Endothelial cell of umbilical vein (primary cell): ENCODE data around the gene PXYLP1. TPM values are rescaled to one million over a fixed set of nuclear protein-coding genes. Genes with fewer than 3 reads are reported as not detected.

Experiments used
- BruUV-seq: library from RNA; stranded (reverse); fragments of 400-500 nt; replicated peaks from 2 replicates; lab custom pipeline; 2021; lab: Mats Ljungman, UMichigan
- CTCF ChIA-PET: fragments of 300-600, 350-600 bp; sonication (Branson Sonifier 250); formaldehyde crosslinking; loops from one replicate; lab custom pipeline; 2021; ENCODE audit warnings: antibody characterized with exemption, inconsistent platforms; lab: Charles Lee
- POLR2A ChIA-PET: fragments of 300-600, 350-600 bp; sonication (Branson Sonifier 250); formaldehyde crosslinking; loops from one replicate; lab custom pipeline; 2021; ENCODE audit warnings: antibody characterized with exemption, inconsistent platforms; lab: Charles Lee
- DNase-seq: peaks from one replicate; pipeline ENCODE4 v3.0.0-alpha.2; 2011; ENCODE audit warnings: low read depth, low spot score
- FAIRE-seq: peaks from 2 replicates; lab custom pipeline; 2011; peaks lifted over from hg19 to GRCh38; lab: Jason Lieb, UNC
- H2AFZ ChIP-seq: 2 replicates; pipeline ENCODE4 v1.6.0; 2012; ENCODE audit warnings: low read depth, low read length, control low read depth, inconsistent platforms
- H3K27ac ChIP-seq: 2 replicates; pipeline ENCODE4 v1.5.1; 2011; ENCODE audit warnings: low read depth, mild to moderate bottlenecking, control low read depth, low read length, moderate library complexity; ENCODE audit not compliant: insufficient read depth
- H3K27me3 ChIP-seq, 2 experiments: 2 replicates each; pipeline versions ENCODE4 v1.6.0 to v1.6.1; 2011; ENCODE audit warnings: low read length in 2 of 2, mixed read lengths in 1 of 2; ENCODE audit not compliant: control insufficient read depth in 2 of 2, insufficient read depth in 2 of 2
- H3K36me3 ChIP-seq, 2 experiments: 2 replicates in 1 of 2; 3 replicates in 1 of 2; pipeline ENCODE4 v1.5.1; 2011; ENCODE audit warnings: low read length in 2 of 2, mild to moderate bottlenecking in 1 of 2, moderate library complexity in 1 of 2; ENCODE audit not compliant: control insufficient read depth in 2 of 2, insufficient read depth in 2 of 2; ENCODE audit errors: extremely low read depth in 1 of 2
- H3K4me1 ChIP-seq: 3 replicates; pipeline ENCODE4 v1.5.1; 2011; ENCODE audit warnings: mild to moderate bottlenecking, low read length; ENCODE audit not compliant: control insufficient read depth, insufficient read depth; ENCODE audit errors: extremely low read depth
- H3K4me2 ChIP-seq: 2 replicates; pipeline ENCODE4 v1.6.1; 2011; ENCODE audit warnings: low read length, control low read depth, mixed read lengths; ENCODE audit not compliant: insufficient read depth
- H3K4me3 ChIP-seq, 3 experiments: fragments of 200-600 bp in 1 of 3; sonication (generic), shearing (Covaris generic) in 1 of 3; replicated peaks in 1 of 3; 2 replicates each; pipeline ENCODE4 v1.5.1; 2011 to 2016; ENCODE audit warnings: control low read depth in 3 of 3, low read length in 3 of 3, mild to moderate bottlenecking in 2 of 3, inconsistent platforms in 1 of 3, low read depth in 1 of 3, moderate library complexity in 1 of 3; ENCODE audit not compliant: insufficient read depth in 1 of 3
- H3K79me2 ChIP-seq: 2 replicates; pipeline ENCODE4 v1.6.0; 2012; ENCODE audit warnings: low read length, inconsistent platforms; ENCODE audit not compliant: control insufficient read depth, insufficient read depth
- H3K9ac ChIP-seq: replicated peaks from 2 replicates; pipeline ENCODE3; 2011; ENCODE audit warnings: low read length, control low read depth; ENCODE audit not compliant: insufficient read depth; ENCODE audit errors: extremely low read depth
- H3K9me1 ChIP-seq: replicated peaks from 3 replicates; pipeline ENCODE4 v1.6.0; 2011; ENCODE audit warnings: mild to moderate bottlenecking, low read length; ENCODE audit not compliant: control insufficient read depth, insufficient read depth; ENCODE audit errors: extremely low read depth
- H3K9me3 ChIP-seq: replicated peaks from 2 replicates; pipeline ENCODE4 v1.5.1; 2012; ENCODE audit warnings: low read length, inconsistent platforms; ENCODE audit not compliant: control insufficient read depth, insufficient read depth
- H4K20me1 ChIP-seq: replicated peaks from 2 replicates; pipeline ENCODE3; 2011; ENCODE audit warnings: mild to moderate bottlenecking, low read length; ENCODE audit not compliant: control insufficient read depth, insufficient read depth; ENCODE audit errors: extremely low read depth
- CTCF ChIP-seq, 2 donors: IDR thresholded peaks; 1 replicate in 1 of 2; 2 replicates in 1 of 2; pipeline ENCODE4 v1.5.1; 2011; ENCODE audit warnings: low read length in 2 of 2, mild to moderate bottlenecking in 2 of 2, moderate library complexity in 2 of 2, control low read depth in 1 of 2, inconsistent platforms in 1 of 2, low read depth in 1 of 2; ENCODE audit not compliant: insufficient read depth in 1 of 2; ENCODE audit errors: extremely low read depth in 1 of 2
- EZH2 ChIP-seq: IDR thresholded peaks from 2 replicates; pipeline ENCODE4 v1.6.1; 2012; ENCODE audit warnings: borderline replicate concordance, low read depth, mild to moderate bottlenecking, moderate library complexity, low read length, inconsistent platforms; ENCODE audit not compliant: severe bottlenecking
- FOS ChIP-seq: IDR thresholded peaks from 2 replicates; pipeline ENCODE4 v1.6.1; 2011; ENCODE audit warnings: mild to moderate bottlenecking, low read length, moderate library complexity, borderline replicate concordance; ENCODE audit not compliant: insufficient read depth
- GATA2 ChIP-seq: IDR thresholded peaks from 2 replicates; pipeline ENCODE4 v1.7.0; 2011; ENCODE audit warnings: low read depth, mild to moderate bottlenecking, moderate library complexity, mixed read lengths, low read length; ENCODE audit not compliant: insufficient read length, insufficient read depth
- JUN ChIP-seq: IDR thresholded peaks from 2 replicates; pipeline ENCODE4 v1.6.1; 2011; ENCODE audit warnings: borderline replicate concordance, low read depth; ENCODE audit not compliant: insufficient read length, insufficient read depth
- MAX ChIP-seq: IDR thresholded peaks from 2 replicates; pipeline ENCODE4 v1.6.1; 2011; ENCODE audit not compliant: insufficient read depth, insufficient read length
- MYC ChIP-seq: IDR thresholded peaks from one replicate; pipeline ENCODE4 v1.6.1; 2011; ENCODE audit warnings: mild to moderate bottlenecking, low read depth, low read length
- POLR2A ChIP-seq: IDR thresholded peaks from 2 replicates; pipeline ENCODE4 v1.6.1; 2012; ENCODE audit warnings: low read depth, mild to moderate bottlenecking, control low read depth, low read length
- POLR2AphosphoS5 ChIP-seq: IDR thresholded peaks from 2 replicates; pipeline ENCODE4 v1.6.1; 2012; ENCODE audit warnings: low read depth, mild to moderate bottlenecking, control low read depth, low read length, moderate library complexity; ENCODE audit not compliant: insufficient read depth
- dilution Hi-C: fragments of 300-500 bp; cut with MboI; formaldehyde crosslinking; loops from one replicate; pipeline ENCODE4 v1.15.0; 2019; ENCODE audit warnings: low sequenced_read_pairs; ENCODE audit not compliant: extremely low pct_ligation_motif_present
- intact Hi-C: fragments of 100-400 bp; cut with micrococcal nuclease; formaldehyde crosslinking; loops from one replicate; pipeline ENCODE4 v1.10.0; 2022
- polyA plus RNA-seq, 4 experiments: library from polyadenylated mRNA; depleted of rRNA in 3 of 4; stranded (reverse) in 3 of 4; unstranded in 1 of 4; fragments of >200 nt; gene quantifications; 2 replicates each; pipeline versions ENCODE4 v1.2.1 to v1.2.3, GENCODE V29; 2011 to 2012; ENCODE audit warnings: missing spikeins in 1 of 4
- total RNA-seq: library from RNA; stranded (reverse); gene quantifications from 2 replicates; pipeline ENCODE4 v1.2.3, GENCODE V29; 2021

Gene PXYLP1
- total and polyA plus RNA-seq, 2 donors (not counting 3 experiments of a cell fraction or from before 2014, with no cell fraction given), result 0.84 to 1.7 TPM

GRCh38 chr3:141228395-141228794 lies 3.2 kb upstream of the PXYLP1 start:
- no peaks in the 10 kb centered on the region for H3K9me3 ChIP-seq
- peaks cover 8% of the 10 kb centered on the region for H3K4me1 ChIP-seq
- H4K20me1 ChIP-seq, result no peaks in the 10 kb centered on the region
- CTCF ChIA-PET, result interaction anchor here (0.5 kb wide), 1 partner anchor 1919 kb away, joined by 3 read pairs; no protein-coding TSS in a partner anchor
- no peaks in the 10 kb centered on the region for H3K79me2 ChIP-seq
- BruUV-seq, result no TSS peak
- no peak for FAIRE-seq
- no peak overlapping the region for H2AFZ ChIP-seq
- no peak for TF ChIP-seq CTCF (IDR thresholded peaks at IDR 0.05; ENCODE audit: extremely low read depth in 1 of 2, insufficient read depth in 1 of 2, low read depth in 1 of 2, low read length in 2 of 2)
- TF ChIP-seq MAX, result no peak
- TF ChIP-seq EZH2, result no peak
- TF ChIP-seq GATA2, result no peak
- TF ChIP-seq POLR2A, result no peak
- no peak for TF ChIP-seq FOS
- TF ChIP-seq MYC, result no peak
- TF ChIP-seq JUN, result no peak
- no peak for TF ChIP-seq POLR2AphosphoS5
- no peak overlapping the region for H3K4me2 ChIP-seq
- H3K36me3 ChIP-seq, result no peaks in the 10 kb centered on the region
- H3K27ac ChIP-seq, result no peak overlapping the region
- no peak overlapping the region for H3K4me3 ChIP-seq
- H3K27me3 ChIP-seq, result peaks cover 11 to 24% of the 10 kb centered on the region in 2 experiments
- dilution Hi-C loops, result no loop called here
- intact Hi-C loops, result no loop called here
- no peak for DNase-seq
- POLR2A ChIA-PET, result no interaction called here
- H3K9ac ChIP-seq, result no peak overlapping the region
- H3K9me1 ChIP-seq, result no peaks in the 10 kb centered on the region
